H9 (cell line): Measurements from ENCODE around the gene RPL12. TPM values are rescaled to one million over a fixed set of nuclear protein-coding genes. Genes with fewer than 3 reads are reported as not detected.

ENCODE experiments used
- DNase-seq: peaks from one replicate; pipeline ENCODE4 v3.0.0-alpha.2; 2017
- H2AFZ ChIP-seq: one replicate; pipeline ENCODE4 v1.6.1; 2013; ENCODE audit warnings: mild to moderate bottlenecking, low read length, control low read depth, moderate library complexity
- H2AK5ac ChIP-seq: 2 replicates; pipeline ENCODE4 v1.6.1; 2013; ENCODE audit warnings: low read length, control low read depth, mixed read lengths; ENCODE audit not compliant: insufficient read length
- H2BK120ac ChIP-seq: one replicate; pipeline ENCODE4 v1.6.1; 2013; ENCODE audit warnings: low read depth, mild to moderate bottlenecking, low read length, control low read depth, inconsistent platforms; ENCODE audit not compliant: poor library complexity, severe bottlenecking
- H2BK12ac ChIP-seq: 2 replicates; pipeline ENCODE4 v1.6.1; 2013; ENCODE audit warnings: low read length, control low read depth, mixed read lengths, low read depth; ENCODE audit not compliant: insufficient read length
- H2BK15ac ChIP-seq: 2 replicates; pipeline ENCODE4 v1.6.1; 2013; ENCODE audit warnings: low read depth, low read length, control low read depth
- H2BK20ac ChIP-seq: one replicate; pipeline ENCODE4 v1.6.1; 2013; ENCODE audit warnings: low read depth, mild to moderate bottlenecking, low read length, control low read depth, inconsistent platforms; ENCODE audit not compliant: poor library complexity, severe bottlenecking
- H2BK5ac ChIP-seq: 2 replicates; pipeline ENCODE4 v1.6.1; 2013; ENCODE audit warnings: low read length, control low read depth, mixed read lengths; ENCODE audit not compliant: insufficient read length
- H3K14ac ChIP-seq: 2 replicates; pipeline ENCODE4 v1.6.1; 2013; ENCODE audit warnings: low read length, control low read depth; ENCODE audit not compliant: insufficient read depth
- H3K18ac ChIP-seq: 2 replicates; pipeline ENCODE4 v1.6.1; 2013; ENCODE audit warnings: low read depth, mild to moderate bottlenecking, mixed read lengths, low read length, control low read depth; ENCODE audit not compliant: insufficient read length
- H3K23ac ChIP-seq: 2 replicates; pipeline ENCODE4 v1.6.1; 2013; ENCODE audit warnings: low read length, control low read depth, mixed read lengths, low read depth; ENCODE audit not compliant: insufficient read length
- H3K23me2 ChIP-seq: 2 replicates; pipeline ENCODE4 v1.6.1; 2013; ENCODE audit warnings: low read depth, mild to moderate bottlenecking, mixed read lengths, low read length, control low read depth; ENCODE audit not compliant: insufficient read length, poor library complexity, severe bottlenecking
- H3K27ac ChIP-seq: 2 replicates; pipeline ENCODE4 v1.5.1; 2013; ENCODE audit warnings: low read length, control low read depth, mixed read lengths, low read depth; ENCODE audit not compliant: insufficient read length
- H3K27me3 ChIP-seq: 2 replicates; pipeline ENCODE4 v1.6.1; 2013; ENCODE audit warnings: low read length, control low read depth, inconsistent platforms; ENCODE audit not compliant: insufficient read depth
- H3K4ac ChIP-seq: 2 replicates; pipeline ENCODE4 v1.6.1; 2013; ENCODE audit warnings: low read depth, mild to moderate bottlenecking, control low read depth, inconsistent platforms, low read length, moderate library complexity
- H3K4me1 ChIP-seq: 2 replicates; pipeline ENCODE4 v1.6.1; 2013; ENCODE audit warnings: low read length, control low read depth, inconsistent platforms; ENCODE audit not compliant: insufficient read depth
- H3K4me2 ChIP-seq: 2 replicates; pipeline ENCODE4 v1.6.1; 2013; ENCODE audit warnings: low read length, control low read depth, mixed read lengths; ENCODE audit not compliant: insufficient read length, insufficient read depth
- H3K56ac ChIP-seq: 2 replicates; pipeline ENCODE4 v1.6.1; 2013; ENCODE audit warnings: low read depth, mild to moderate bottlenecking, mixed read lengths, low read length, control low read depth; ENCODE audit not compliant: insufficient read length
- H3K79me1 ChIP-seq: 2 replicates; pipeline ENCODE4 v1.6.1; 2013; ENCODE audit warnings: low read depth, mild to moderate bottlenecking, moderate library complexity, low read length, control low read depth, inconsistent platforms; ENCODE audit not compliant: insufficient read depth, poor library complexity, severe bottlenecking
- H3K79me2 ChIP-seq: 2 replicates; pipeline ENCODE4 v1.6.1; 2013; ENCODE audit warnings: low read length, control low read depth, inconsistent platforms; ENCODE audit not compliant: insufficient read depth
- H3K9ac ChIP-seq: 2 replicates; pipeline ENCODE4 v1.6.1; 2013; ENCODE audit warnings: low read length, control low read depth, mixed read lengths; ENCODE audit not compliant: insufficient read length; ENCODE audit errors: extremely low read depth
- H3K9me3 ChIP-seq: one replicate; pipeline ENCODE4 v1.6.1; 2013; ENCODE audit warnings: low read depth, low read length, inconsistent platforms; ENCODE audit not compliant: control insufficient read depth
- H3T11ph ChIP-seq: one replicate; pipeline ENCODE4 v1.6.1; 2013; ENCODE audit warnings: mild to moderate bottlenecking, low read length, control low read depth, inconsistent platforms
- H4K20me1 ChIP-seq: one replicate; pipeline ENCODE4 v1.6.1; 2013; ENCODE audit not compliant: control insufficient read depth, insufficient read length, insufficient read depth
- H4K5ac ChIP-seq: 2 replicates; pipeline ENCODE4 v1.6.1; 2013; ENCODE audit warnings: low read depth, mild to moderate bottlenecking, mixed read lengths, low read length, control low read depth; ENCODE audit not compliant: insufficient read length
- H4K8ac ChIP-seq: replicated peaks from 2 replicates; pipeline ENCODE4 v1.6.1; 2013; ENCODE audit warnings: low read length, control low read depth, mixed read lengths, low read depth; ENCODE audit not compliant: insufficient read length
- H4K91ac ChIP-seq: 2 replicates; pipeline ENCODE4 v1.6.1; 2013; ENCODE audit warnings: low read depth, mild to moderate bottlenecking, moderate library complexity, mixed read lengths, low read length, control low read depth; ENCODE audit not compliant: insufficient read length
- H3K27ac Mint-ChIP-seq, 3 experiments: 2 replicates in 2 of 3; 3 replicates in 1 of 3; pipeline ENCODE4 v1.8.0; 2020 to 2021; ENCODE audit warnings: mixed read lengths in 3 of 3, mild to moderate bottlenecking in 1 of 3, moderate library complexity in 1 of 3
- H3K27me3 Mint-ChIP-seq: 2 replicates; pipeline ENCODE4 v1.8.0; 2021; ENCODE audit warnings: low read depth, mild to moderate bottlenecking, moderate library complexity, mixed read lengths
- H3K36me3 Mint-ChIP-seq, 3 experiments: 2 replicates in 2 of 3; 3 replicates in 1 of 3; pipeline ENCODE4 v1.8.0; 2020 to 2021; ENCODE audit warnings: low read depth in 3 of 3, mixed read lengths in 3 of 3; ENCODE audit not compliant: insufficient read depth in 1 of 3
- H3K4me1 Mint-ChIP-seq, 2 experiments: 2 replicates each; pipeline ENCODE4 v1.8.0; 2020; ENCODE audit warnings: mixed read lengths in 2 of 2
- H3K4me3 Mint-ChIP-seq, 2 experiments: 2 replicates in 1 of 2; 3 replicates in 1 of 2; pipeline ENCODE4 v1.8.0; 2020 to 2021; ENCODE audit warnings: mild to moderate bottlenecking in 2 of 2, mixed read lengths in 2 of 2, moderate library complexity in 1 of 2
- H3K9me3 Mint-ChIP-seq, 2 experiments: 2 replicates in 1 of 2; 3 replicates in 1 of 2; pipeline ENCODE4 v1.8.0; 2020; ENCODE audit warnings: mild to moderate bottlenecking in 2 of 2, mixed read lengths in 2 of 2, moderate library complexity in 1 of 2
- WGBS: extraction: QIAGEN DNeasy Blood & Tissue Kit; methylation state at CpG from one replicate; pipeline ENCODE4 v1.1.7; 2013; ENCODE audit warnings: missing lambda C conversion rate, low lambda C conversion rate, mixed read lengths; ENCODE audit not compliant: insufficient read length; ENCODE audit errors: extremely low coverage; 5-methylcytosine and 5-hydroxymethylcytosine counted together
- total RNA-seq: library from RNA; stranded (reverse); gene quantifications from 2 replicates; pipeline ENCODE4 v1.2.1, GENCODE V29; 2021
- TF ChIP-seq, protein P1 (sequence below): fragments of 200-600 bp; sonication (generic); conservative IDR thresholded peaks from 3 replicates; pipeline ENCODE4 v1.8.0; 2021; ENCODE audit warnings: antibody characterized with exemption, mild to moderate bottlenecking

RPL12 gene
- total RNA-seq, 1 experiment from 2014 or later, result 1,710 TPM

DNA sequence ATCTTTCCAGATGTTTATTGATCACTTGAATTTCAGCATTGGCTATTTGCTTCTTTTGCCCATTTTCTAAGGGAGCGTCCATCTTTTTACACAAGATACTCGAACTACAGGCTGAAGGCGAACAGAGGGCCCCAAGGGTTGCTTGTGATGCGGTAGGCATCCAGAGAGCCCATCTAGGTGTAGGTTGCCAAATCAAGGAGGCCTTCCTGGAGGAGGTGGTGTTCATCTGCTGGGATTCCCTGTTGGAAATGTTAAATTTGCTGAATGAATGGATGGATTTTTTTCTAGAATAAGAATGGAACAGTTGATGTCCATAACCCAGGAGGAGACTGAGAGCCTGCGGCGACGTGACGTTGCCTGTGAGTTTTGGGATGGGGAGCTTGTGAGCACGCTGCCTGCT, 31.5 kb upstream of the RPL12 start:
- H3K4me1 Mint-ChIP-seq, result no peaks in the 10 kb centered on the region
- Histone ChIP-seq H3K9ac (no peak overlapping the region), H3K4me1 (no peaks in the 10 kb centered on the region), H2BK5ac (no peak overlapping the region), H2AK5ac (no peak overlapping the region), H2BK12ac (no peak overlapping the region), H2AFZ (no peak overlapping the region), H2BK120ac (no peak overlapping the region), H3K27ac (no peak overlapping the region), H3K4me2 (no peak overlapping the region), H3K27me3 (no peaks in the 10 kb centered on the region), H2BK20ac (no peak overlapping the region), H3K23me2 (no peaks in the 10 kb centered on the region), H3K23ac (no peak overlapping the region), H3K79me2 (no peaks in the 10 kb centered on the region), H2BK15ac (no peak overlapping the region), H3K56ac (no peak overlapping the region), H4K20me1 (no peaks in the 10 kb centered on the region), H3K14ac (no peak overlapping the region), H4K5ac (no peak overlapping the region), H3T11ph (no peak overlapping the region), H3K9me3 (no peaks in the 10 kb centered on the region), H3K18ac (no peak overlapping the region), H3K79me1 (no peaks in the 10 kb centered on the region), H4K91ac (no peak overlapping the region), H4K8ac (no peak overlapping the region), H3K4ac (no peak overlapping the region)
- H3K9me3 Mint-ChIP-seq, result no peaks in the 10 kb centered on the region
- no peak overlapping the region for H3K4me3 Mint-ChIP-seq
- no peak for DNase-seq
- peaks cover 6 to 50% (median 36%) of the 10 kb centered on the region in 3 experiments; a peak in 6 of 7 replicates for H3K36me3 Mint-ChIP-seq
- TF ChIP-seq, protein P1, sequence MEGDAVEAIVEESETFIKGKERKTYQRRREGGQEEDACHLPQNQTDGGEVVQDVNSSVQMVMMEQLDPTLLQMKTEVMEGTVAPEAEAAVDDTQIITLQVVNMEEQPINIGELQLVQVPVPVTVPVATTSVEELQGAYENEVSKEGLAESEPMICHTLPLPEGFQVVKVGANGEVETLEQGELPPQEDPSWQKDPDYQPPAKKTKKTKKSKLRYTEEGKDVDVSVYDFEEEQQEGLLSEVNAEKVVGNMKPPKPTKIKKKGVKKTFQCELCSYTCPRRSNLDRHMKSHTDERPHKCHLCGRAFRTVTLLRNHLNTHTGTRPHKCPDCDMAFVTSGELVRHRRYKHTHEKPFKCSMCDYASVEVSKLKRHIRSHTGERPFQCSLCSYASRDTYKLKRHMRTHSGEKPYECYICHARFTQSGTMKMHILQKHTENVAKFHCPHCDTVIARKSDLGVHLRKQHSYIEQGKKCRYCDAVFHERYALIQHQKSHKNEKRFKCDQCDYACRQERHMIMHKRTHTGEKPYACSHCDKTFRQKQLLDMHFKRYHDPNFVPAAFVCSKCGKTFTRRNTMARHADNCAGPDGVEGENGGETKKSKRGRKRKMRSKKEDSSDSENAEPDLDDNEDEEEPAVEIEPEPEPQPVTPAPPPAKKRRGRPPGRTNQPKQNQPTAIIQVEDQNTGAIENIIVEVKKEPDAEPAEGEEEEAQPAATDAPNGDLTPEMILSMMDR, result no peak
- WGBS, result no CpG with 5 or more reads among the region's 9 CpGs
- no peak overlapping the region for H3K27ac Mint-ChIP-seq
- no peaks in the 10 kb centered on the region for H3K27me3 Mint-ChIP-seq
